HCT116 (cell line): ENCODE data around the gene ZBTB20.

Experiments used
- EZH2 ChIP-seq: fragments of 200-600 bp; sonication (generic); IDR thresholded peaks from 2 replicates; pipeline ENCODE4 v1.6.1; 2017; ENCODE audit warnings: antibody characterized with exemption, mixed run types
- EZH2phosphoT487 ChIP-seq: fragments of 200-600 bp; IDR thresholded peaks from 2 replicates; pipeline ENCODE4 v1.6.1; 2018; ENCODE audit warnings: antibody characterized with exemption, borderline replicate concordance
- MAX ChIP-seq: IDR thresholded peaks from 2 replicates; pipeline ENCODE4 v1.6.1; 2012
- POLR2AphosphoS5 ChIP-seq: IDR thresholded peaks from 2 replicates; pipeline ENCODE4 v1.6.1; 2011; ENCODE audit warnings: mild to moderate bottlenecking, low read depth, low read length, moderate library complexity
- RAD21 ChIP-seq: IDR thresholded peaks from 2 replicates; pipeline ENCODE4 v1.6.1; 2012; ENCODE audit warnings: low read depth, mild to moderate bottlenecking
- TF ChIP-seq, protein P1 (sequence below), 3 experiments: fragments of 200-600 bp in 1 of 3; sonication (generic) in 1 of 3; IDR thresholded peaks in 2 of 3; conservative IDR thresholded peaks in 1 of 3; 2 replicates each; pipeline ENCODE4 v1.5.1; 2012 to 2017; ENCODE audit warnings: low read depth in 2 of 3, low read length in 2 of 3, antibody characterized with exemption in 1 of 3, borderline replicate concordance in 1 of 3, control low read depth in 1 of 3, mild to moderate bottlenecking in 1 of 3, mixed read lengths in 1 of 3, mixed run types in 1 of 3, moderate library complexity in 1 of 3; ENCODE audit not compliant: insufficient read depth in 1 of 3

DNA sequence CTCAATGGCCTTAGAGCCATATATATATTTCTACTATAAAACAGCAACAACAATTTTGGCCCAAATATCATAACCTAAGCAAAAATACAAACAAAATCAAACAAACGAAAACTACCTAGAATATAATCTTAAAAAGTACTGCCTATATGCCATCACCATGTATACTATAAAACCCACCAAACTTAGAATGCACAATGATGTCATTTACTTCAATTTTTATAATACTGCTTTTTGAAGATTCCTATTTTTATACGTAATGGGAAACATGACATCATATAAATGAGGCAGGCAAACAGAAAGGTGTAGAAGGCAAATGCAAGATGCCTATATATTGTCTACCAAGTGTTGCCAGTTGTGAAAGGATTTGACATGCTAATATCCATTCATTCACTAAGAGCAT, 550.9 kb downstream of the ZBTB20 start:
- no peak for TF ChIP-seq RAD21
- TF ChIP-seq, protein P1, sequence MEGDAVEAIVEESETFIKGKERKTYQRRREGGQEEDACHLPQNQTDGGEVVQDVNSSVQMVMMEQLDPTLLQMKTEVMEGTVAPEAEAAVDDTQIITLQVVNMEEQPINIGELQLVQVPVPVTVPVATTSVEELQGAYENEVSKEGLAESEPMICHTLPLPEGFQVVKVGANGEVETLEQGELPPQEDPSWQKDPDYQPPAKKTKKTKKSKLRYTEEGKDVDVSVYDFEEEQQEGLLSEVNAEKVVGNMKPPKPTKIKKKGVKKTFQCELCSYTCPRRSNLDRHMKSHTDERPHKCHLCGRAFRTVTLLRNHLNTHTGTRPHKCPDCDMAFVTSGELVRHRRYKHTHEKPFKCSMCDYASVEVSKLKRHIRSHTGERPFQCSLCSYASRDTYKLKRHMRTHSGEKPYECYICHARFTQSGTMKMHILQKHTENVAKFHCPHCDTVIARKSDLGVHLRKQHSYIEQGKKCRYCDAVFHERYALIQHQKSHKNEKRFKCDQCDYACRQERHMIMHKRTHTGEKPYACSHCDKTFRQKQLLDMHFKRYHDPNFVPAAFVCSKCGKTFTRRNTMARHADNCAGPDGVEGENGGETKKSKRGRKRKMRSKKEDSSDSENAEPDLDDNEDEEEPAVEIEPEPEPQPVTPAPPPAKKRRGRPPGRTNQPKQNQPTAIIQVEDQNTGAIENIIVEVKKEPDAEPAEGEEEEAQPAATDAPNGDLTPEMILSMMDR (IDR thresholded peaks at IDR 0.05 in 2 of 3, conservative IDR thresholded peaks at IDR 0.05 in 1 of 3; ENCODE audit: borderline replicate concordance in 1 of 3, insufficient read depth in 1 of 3, low read depth in 2 of 3, low read length in 2 of 3), result no peak
- TF ChIP-seq POLR2AphosphoS5, result no peak
- TF ChIP-seq EZH2, result no peak
- TF ChIP-seq MAX, result no peak
- TF ChIP-seq EZH2phosphoT487, result no peak
